Mucosa of stomach (tissue), 1 donor: ENCODE measurements around the gene SLC22A2.

ENCODE experiments used
- H3K27me3 ChIP-seq: one replicate; pipeline ENCODE4 v1.7.0; 2013; ENCODE audit warnings: mild to moderate bottlenecking, low read length; ENCODE audit not compliant: control insufficient read depth, insufficient read depth
- H3K36me3 ChIP-seq: one replicate; pipeline ENCODE4 v1.7.0; 2013; ENCODE audit warnings: low read length; ENCODE audit not compliant: control insufficient read depth, insufficient read depth
- H3K4me1 ChIP-seq: one replicate; pipeline ENCODE4 v1.7.0; 2013; ENCODE audit warnings: mild to moderate bottlenecking, low read length; ENCODE audit not compliant: control insufficient read depth, insufficient read depth
- H3K4me3 ChIP-seq: one replicate; pipeline ENCODE4 v1.7.0; 2013; ENCODE audit warnings: low read length
- H3K9ac ChIP-seq: one replicate; pipeline ENCODE4 v1.7.0; 2013; ENCODE audit warnings: mild to moderate bottlenecking, low read length, moderate library complexity
- H3K9me3 ChIP-seq: one replicate; pipeline ENCODE4 v1.7.0; 2013; ENCODE audit warnings: mild to moderate bottlenecking, low read length, moderate library complexity; ENCODE audit not compliant: control insufficient read depth
- donor health status: Pancreatic carcinoma.

The SLC22A2 gene

DNA sequence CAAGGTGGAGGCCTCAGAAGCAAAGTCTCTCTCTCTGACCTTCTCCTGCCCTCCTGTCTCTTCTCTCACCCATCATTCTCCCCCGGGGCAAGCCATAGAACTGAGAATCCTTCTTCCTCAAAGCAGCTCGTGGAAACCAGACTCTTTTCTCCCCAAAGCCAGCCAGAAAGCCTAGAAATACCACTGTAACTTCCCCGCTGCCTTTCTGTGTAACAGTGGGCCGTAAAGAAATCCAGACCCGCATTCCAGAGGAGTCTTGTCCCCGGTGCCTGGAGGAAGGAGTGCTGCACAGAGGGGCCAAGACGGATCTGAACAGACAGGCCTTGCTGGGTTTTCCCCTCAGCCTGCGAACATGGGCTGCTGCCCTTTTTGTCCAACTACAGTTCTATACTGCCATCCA lies 977 bp upstream of the SLC22A2 start:
- no peaks in the 10 kb centered on the region for H3K9me3 ChIP-seq
- no peaks in the 10 kb centered on the region for H3K27me3 ChIP-seq
- H3K9ac ChIP-seq = no peak overlapping the region
- no peak overlapping the region for H3K4me3 ChIP-seq
- H3K36me3 ChIP-seq = no peaks in the 10 kb centered on the region
- peaks cover 6% of the 10 kb centered on the region for H3K4me1 ChIP-seq

DNA sequence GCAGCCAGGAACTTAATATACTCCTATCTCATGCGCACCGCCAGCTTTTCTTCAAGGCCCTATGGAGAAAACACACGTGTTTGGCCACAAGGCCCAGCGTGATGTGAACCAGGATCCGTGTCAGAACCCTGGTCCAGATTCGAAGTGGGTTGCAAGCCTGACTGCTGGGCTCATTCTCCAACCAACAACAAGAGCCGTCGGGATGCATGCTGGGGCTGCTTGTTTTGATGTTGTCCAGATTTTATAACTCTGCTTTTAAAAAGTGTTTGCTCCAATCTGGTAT lies 463 bp upstream of the SLC22A2 start:
- Histone ChIP-seq H3K4me1 (peaks cover 9% of the 10 kb centered on the region), H3K36me3 (no peaks in the 10 kb centered on the region), H3K9me3 (no peaks in the 10 kb centered on the region), H3K4me3 (no peak overlapping the region), H3K9ac (no peak overlapping the region), H3K27me3 (no peaks in the 10 kb centered on the region)

DNA sequence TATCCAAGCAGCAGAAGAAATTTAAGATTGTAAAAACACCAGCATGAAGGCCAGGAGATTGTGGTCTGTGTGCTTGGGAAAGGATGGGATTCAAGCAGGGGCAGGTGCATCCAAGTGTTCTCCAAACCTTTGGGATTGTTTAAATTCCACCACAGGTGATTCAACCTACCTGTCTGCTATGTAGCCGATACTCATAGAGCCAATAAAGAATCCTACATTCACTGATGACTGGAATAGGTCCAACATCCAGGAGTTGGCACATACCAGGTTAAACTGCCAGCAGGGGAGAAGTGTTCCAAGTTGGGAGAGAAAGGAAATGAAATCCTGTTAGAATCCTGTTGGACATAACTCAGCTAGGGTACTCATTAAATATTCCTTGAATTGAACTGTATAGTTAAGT lies 2.2 kb downstream of the SLC22A2 start:
- H3K4me1 ChIP-seq = peaks cover 9% of the 10 kb centered on the region
- H3K4me3 ChIP-seq = no peak overlapping the region
- no peaks in the 10 kb centered on the region for H3K9me3 ChIP-seq
- no peaks in the 10 kb centered on the region for H3K36me3 ChIP-seq
- H3K9ac ChIP-seq = no peak overlapping the region
- H3K27me3 ChIP-seq = no peaks in the 10 kb centered on the region

DNA sequence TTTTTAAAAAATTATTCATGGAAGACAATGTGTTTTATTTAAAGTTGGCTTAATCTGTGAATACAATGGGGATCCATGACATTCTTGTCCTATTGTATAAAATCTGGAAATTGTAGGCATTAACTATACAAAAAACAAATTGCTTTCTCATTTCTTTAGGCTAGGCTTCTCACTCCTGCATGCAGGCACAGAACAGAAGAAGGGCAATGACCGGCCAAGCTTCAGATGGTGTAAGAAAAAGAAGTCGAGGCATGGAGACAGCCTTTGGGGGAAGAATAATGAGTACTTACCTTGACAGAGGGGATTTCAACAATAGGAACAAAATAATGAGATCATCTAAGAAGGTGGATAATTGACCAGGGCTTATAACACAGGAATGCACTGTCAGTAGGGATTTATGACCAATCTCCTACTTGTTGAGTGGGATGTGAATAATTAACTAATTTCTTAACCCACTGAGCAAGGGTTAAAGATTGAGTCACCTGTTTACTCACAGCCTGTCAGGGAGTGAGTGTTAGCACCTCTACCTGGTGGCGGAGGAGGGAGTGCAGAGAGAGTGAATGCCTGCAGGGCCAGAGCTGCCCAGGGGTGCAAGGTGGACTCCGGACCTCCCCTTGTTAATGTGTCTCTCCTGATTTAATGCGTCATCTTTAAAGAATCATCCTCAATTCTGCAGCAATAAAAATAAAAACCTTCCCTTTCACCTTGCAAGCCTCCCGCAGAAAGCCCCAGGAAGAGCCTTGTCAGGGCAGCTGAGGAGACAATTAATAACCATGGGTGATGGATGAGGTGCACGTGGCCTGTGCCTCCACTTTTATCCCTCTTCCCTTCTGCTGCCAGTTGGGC lies 3.9 kb downstream of the SLC22A2 start:
- Histone ChIP-seq H3K9me3 (no peaks in the 10 kb centered on the region), H3K4me1 (peaks cover 9% of the 10 kb centered on the region), H3K27me3 (no peaks in the 10 kb centered on the region), H3K9ac (no peak overlapping the region), H3K4me3 (no peak overlapping the region), H3K36me3 (no peaks in the 10 kb centered on the region)

DNA sequence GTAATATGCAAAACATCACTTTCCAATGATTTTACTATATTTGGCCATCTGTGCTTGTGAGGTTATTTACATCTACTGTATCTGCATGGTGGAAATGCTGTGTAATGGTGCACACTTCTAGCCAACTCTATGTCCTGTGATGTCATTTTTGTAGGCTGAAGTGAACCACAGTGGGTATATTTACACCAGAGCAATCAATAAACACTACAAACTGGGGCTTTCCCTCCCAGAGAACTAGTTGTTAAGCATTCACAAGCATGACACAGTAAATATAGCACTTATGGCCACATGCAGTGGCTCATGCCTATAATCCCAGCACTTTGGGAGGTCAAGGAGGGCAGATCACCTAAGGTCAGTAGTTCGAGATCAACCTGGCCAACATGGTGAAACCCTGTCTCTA lies 4.9 kb downstream of the SLC22A2 start:
- Histone ChIP-seq H3K36me3 (no peaks in the 10 kb centered on the region), H3K4me1 (peaks cover 9% of the 10 kb centered on the region), H3K4me3 (no peak overlapping the region), H3K27me3 (no peaks in the 10 kb centered on the region), H3K9me3 (no peaks in the 10 kb centered on the region), H3K9ac (no peak overlapping the region)

DNA sequence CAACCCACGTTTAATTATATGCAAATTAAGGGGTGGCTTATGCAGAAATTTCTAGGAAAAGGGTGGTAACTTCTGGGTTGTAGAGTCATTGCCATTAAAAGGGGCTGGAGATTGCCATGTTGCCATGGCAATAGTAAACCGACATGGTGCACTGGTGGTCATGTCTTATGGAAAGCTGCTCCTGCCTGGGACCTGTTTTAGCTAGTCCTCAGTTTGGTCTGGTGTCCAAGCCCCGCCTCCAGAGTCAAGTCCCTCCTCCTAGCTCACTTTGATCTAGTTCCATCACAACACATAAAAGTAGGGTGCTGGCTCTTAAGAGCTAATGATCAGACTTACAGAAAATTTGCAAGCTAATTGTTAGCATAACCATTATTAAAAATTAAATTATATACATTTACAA lies 5.3 kb downstream of the SLC22A2 start:
- H3K36me3 ChIP-seq = no peaks in the 10 kb centered on the region
- no peaks in the 10 kb centered on the region for H3K9me3 ChIP-seq
- H3K4me1 ChIP-seq = peaks cover 9% of the 10 kb centered on the region
- H3K4me3 ChIP-seq = no peak overlapping the region
- no peaks in the 10 kb centered on the region for H3K27me3 ChIP-seq
- no peak overlapping the region for H3K9ac ChIP-seq

DNA sequence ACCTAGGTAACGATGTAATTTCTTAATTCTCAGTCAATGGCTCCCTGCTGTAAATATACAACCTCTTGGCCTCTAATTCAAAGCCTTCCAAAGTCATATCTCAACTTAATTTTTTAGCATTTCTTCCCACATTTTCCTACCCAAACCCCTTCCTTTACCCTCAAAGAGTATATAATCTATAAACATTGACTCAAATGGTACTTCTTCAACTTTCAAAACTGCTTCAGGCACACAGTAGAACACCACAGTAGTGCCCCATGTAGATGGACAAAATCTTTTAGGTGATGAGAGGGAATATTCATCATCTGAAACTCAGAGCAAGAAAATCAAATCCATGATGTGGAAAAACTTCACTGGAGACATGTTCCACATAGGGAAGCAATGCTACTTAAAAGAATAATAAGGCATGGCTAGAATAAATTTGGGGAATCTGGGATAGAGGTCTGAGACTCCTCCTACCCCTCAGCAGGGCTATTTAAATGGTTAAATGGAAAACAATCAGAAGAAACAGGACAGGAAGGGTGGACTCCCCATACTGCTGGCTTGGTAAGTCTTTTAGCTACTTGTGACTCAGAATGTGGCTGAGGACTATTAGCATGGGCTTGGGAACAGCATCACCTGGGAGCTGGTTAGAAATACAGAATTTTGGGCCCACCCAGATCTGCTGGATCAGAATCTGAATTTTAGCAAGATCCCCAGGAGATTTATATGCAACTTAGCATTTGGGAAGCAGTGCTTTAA lies 6.4 kb downstream of the SLC22A2 start:
- Histone ChIP-seq H3K9ac (no peak overlapping the region), H3K4me1 (peaks cover 9% of the 10 kb centered on the region), H3K36me3 (no peaks in the 10 kb centered on the region), H3K27me3 (no peaks in the 10 kb centered on the region), H3K4me3 (no peak overlapping the region), H3K9me3 (no peaks in the 10 kb centered on the region)

DNA sequence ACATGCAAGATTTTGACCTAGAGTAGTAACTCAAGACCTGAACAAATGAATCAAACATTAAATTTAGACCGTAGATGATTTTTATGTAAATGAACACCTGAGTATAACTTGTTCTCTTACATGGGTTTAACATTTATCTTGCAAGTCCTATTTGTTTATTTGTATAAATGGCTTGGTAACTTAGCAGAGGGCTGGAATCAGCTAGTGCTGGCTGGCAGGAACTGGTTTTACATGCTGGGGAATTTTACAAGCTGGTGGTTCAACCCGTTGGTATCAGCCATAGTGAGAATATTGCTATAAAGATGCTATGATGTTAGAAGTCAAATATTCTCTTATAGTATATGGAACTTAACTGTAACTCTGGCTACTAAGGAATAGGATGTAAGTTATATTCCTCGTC lies 8.9 kb downstream of the SLC22A2 start:
- Histone ChIP-seq H3K27me3 (no peaks in the 10 kb centered on the region), H3K4me1 (peaks cover 4% of the 10 kb centered on the region), H3K36me3 (no peaks in the 10 kb centered on the region)

DNA sequence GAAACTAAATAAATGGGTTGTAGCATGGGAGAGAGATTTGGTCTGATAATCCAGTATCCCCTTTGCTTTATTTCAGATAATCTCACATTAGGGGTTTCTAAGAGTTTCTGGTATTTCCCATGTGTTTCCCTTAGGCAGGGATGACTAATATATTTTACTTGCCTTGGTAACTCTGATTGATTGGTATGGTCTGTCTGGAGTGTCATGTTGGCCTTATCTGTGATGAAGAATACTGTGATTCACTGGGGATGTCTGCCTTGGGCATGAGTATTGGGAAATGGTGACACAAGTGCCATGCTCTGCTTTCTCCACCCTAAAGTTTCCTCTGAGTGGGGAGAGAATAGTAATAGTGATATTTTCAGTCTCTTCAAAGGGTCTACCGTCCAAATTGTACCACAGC lies 10.1 kb downstream of the SLC22A2 start:
- H3K36me3 ChIP-seq = no peaks in the 10 kb centered on the region
- H3K27me3 ChIP-seq = no peaks in the 10 kb centered on the region
- no peaks in the 10 kb centered on the region for H3K9me3 ChIP-seq
- H3K4me3 ChIP-seq = no peak overlapping the region
- no peak overlapping the region for H3K9ac ChIP-seq
- no peaks in the 10 kb centered on the region for H3K4me1 ChIP-seq

More for the DNA sequence above, 8.9 kb downstream of the SLC22A2 start:
- no peaks in the 10 kb centered on the region for H3K9me3 ChIP-seq
- H3K4me3 ChIP-seq = no peak overlapping the region
- no peak overlapping the region for H3K9ac ChIP-seq

DNA sequence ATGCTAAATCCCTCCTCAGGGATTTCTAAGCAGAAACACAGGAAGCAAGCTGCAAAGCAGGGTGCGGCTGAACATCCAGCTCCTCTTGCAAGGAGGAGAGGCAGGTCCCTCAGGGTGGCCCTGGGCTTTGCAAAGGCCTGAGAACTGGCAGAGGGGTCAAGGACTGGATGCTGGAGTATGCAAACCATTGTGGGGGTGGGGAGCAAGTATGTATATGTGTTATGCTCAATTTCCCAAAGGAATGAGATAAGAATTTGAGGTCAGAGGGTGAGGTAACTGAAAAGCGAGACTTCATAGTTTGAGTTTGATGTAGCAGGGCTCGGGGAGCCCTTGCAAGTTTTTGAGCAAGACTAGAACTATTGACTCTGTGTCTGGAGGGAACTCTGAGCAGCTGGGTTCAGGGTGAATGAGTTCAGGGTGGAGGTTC lies 11.2 kb downstream of the SLC22A2 start:
- H3K9me3 ChIP-seq = no peaks in the 10 kb centered on the region
- H3K9ac ChIP-seq = no peak overlapping the region
- no peak overlapping the region for H3K4me3 ChIP-seq
- no peaks in the 10 kb centered on the region for H3K27me3 ChIP-seq
- no peaks in the 10 kb centered on the region for H3K4me1 ChIP-seq
- H3K36me3 ChIP-seq = no peaks in the 10 kb centered on the region

DNA sequence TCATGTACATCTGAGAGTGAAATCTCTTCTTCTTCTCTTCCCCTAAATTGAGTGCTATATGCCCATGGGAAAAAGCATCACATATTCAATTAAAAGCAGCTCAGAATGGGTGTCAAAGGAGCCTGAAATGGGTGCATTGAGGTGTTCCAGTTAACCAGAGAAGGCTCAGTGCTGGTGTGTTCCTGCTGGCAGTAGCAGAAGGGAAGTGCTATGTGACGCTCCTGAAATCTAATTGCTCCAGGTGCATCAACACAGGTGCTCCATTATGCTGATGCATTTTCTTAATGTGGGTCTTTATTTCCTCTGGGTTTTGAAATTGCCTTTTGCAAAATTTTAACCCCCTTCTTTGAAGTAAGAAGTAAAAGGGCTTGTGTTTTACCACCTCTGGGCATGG lies 17.9 kb downstream of the SLC22A2 start:
- no peaks in the 10 kb centered on the region for H3K9me3 ChIP-seq
- H3K36me3 ChIP-seq = no peaks in the 10 kb centered on the region
- H3K27me3 ChIP-seq = no peaks in the 10 kb centered on the region
- no peak overlapping the region for H3K9ac ChIP-seq
- peaks cover 17% of the 10 kb centered on the region for H3K4me1 ChIP-seq
- H3K4me3 ChIP-seq = no peak overlapping the region

DNA sequence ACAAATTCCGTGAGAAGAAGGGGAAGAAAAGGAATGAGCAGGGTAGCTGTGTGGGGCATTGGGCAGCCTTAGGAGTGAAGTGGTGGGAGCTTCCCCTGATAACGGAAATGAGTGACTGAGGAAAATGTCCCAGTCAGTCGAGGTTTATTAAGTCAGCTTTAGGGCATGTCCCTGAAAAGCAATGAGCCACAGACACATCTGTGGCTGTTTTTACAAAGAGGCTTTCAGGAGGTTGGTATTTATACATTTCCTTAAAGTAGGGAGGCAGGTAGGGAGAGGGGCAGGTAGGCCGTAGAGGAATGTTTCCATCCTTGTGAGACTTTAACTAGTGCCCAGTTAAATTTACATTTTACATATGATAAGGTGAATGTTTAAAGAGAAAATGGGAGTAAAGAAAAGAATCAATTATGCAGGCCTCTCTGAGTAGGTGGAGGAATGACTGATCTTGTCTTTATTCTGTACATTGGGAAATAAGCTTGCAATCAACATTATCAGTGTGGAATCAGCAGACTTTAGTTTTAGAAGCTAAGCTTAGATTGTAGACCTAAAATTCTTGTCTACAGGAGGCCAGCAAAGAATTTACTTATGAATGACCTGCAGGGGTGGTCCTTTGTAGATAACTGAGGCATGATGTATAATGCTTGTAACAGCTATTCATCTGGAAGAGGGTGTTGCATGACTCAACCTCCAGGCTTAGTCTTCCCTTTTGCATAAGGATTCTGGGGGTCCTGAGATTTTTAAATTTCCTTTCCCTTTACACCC lies 18.5 kb downstream of the SLC22A2 start:
- H3K9me3 ChIP-seq = no peaks in the 10 kb centered on the region
- H3K9ac ChIP-seq = no peak overlapping the region
- peaks cover 17% of the 10 kb centered on the region for H3K4me1 ChIP-seq
- no peak overlapping the region for H3K4me3 ChIP-seq
- H3K27me3 ChIP-seq = no peaks in the 10 kb centered on the region
- no peaks in the 10 kb centered on the region for H3K36me3 ChIP-seq
